ENCODE results near the gene CDK1. TPM values are rescaled to one million over a fixed set of nuclear protein-coding genes. Genes with fewer than 3 reads are reported as not detected.

The CDK1 gene
- total RNA-seq, 6 donors from 2014 or later: 1.0 to 8.0 (median 5.2) TPM

- TF ChIP-seq CTCF (IDR thresholded peaks at IDR 0.05): no peak
- TF ChIP-seq POLR2A (IDR thresholded peaks at IDR 0.05): no peak
- TF ChIP-seq POLR2AphosphoS5 (IDR thresholded peaks at IDR 0.05): no peak
- no peak for TF ChIP-seq EP300 (IDR thresholded peaks at IDR 0.05)
- Histone ChIP-seq H3K4me3 (no peak overlapping the region), H3K4me1 (peaks cover 5 to 18% (median 10%) of the 10 kb centered on the region in 4 donors), H3K9me3 (no peaks in the 10 kb centered on the region), H3K36me3 (no peaks in the 10 kb centered on the region), H3K27ac (no peak overlapping the region), H3K27me3 (no peaks in the 10 kb centered on the region)
- no peak for ATAC-seq (ENCODE audit: low FRiP score in 2 of 2)
- 96% methylated on average over 1 of the region's 1 CpG for WGBS, 2 donors
- no peak for DNase-seq
Observed at GRCh38 chr10:60803865-60804264, 25.6 kb downstream of the CDK1 start.

GRCh38 chr10:60806921-60807320 is 28.6 kb downstream of the CDK1 start:
- 64 to 80% methylated on average over 4 of the region's 4 CpGs for WGBS, 2 donors
- H3K4me1 ChIP-seq: peaks cover 12 to 18% (median 14%) of the 10 kb centered on the region in 4 donors
- no peak overlapping the region for H3K4me3 ChIP-seq
- no peaks in the 10 kb centered on the region for H3K36me3 ChIP-seq
- ATAC-seq (ENCODE audit: low FRiP score in 2 of 2) (no peak), DNase-seq (no peak)
- TF ChIP-seq CTCF (IDR thresholded peaks at IDR 0.05): no peak
- no peak for TF ChIP-seq POLR2AphosphoS5 (IDR thresholded peaks at IDR 0.05)
- no peak for TF ChIP-seq POLR2A (IDR thresholded peaks at IDR 0.05)
- no peak for TF ChIP-seq EP300 (IDR thresholded peaks at IDR 0.05)
- no peaks in the 10 kb centered on the region for H3K9me3 ChIP-seq
- no peaks in the 10 kb centered on the region for H3K27me3 ChIP-seq
- H3K27ac ChIP-seq: no peak overlapping the region

GRCh38 chr10:60807499-60807898 is 29.2 kb downstream of the CDK1 start:
- 90 to 94% methylated on average over 2 of the region's 2 CpGs for WGBS, 2 donors

GRCh38 chr10:60808036-60808435 is 29.8 kb downstream of the CDK1 start:
- H3K4me3 ChIP-seq: no peak overlapping the region
- no peaks in the 10 kb centered on the region for H3K36me3 ChIP-seq
- no peaks in the 10 kb centered on the region for H3K9me3 ChIP-seq
- H3K27me3 ChIP-seq: no peaks in the 10 kb centered on the region
- 77 to 97% methylated on average over 3 of the region's 3 CpGs for WGBS, 2 donors
- no peak overlapping the region for H3K27ac ChIP-seq
- ATAC-seq (ENCODE audit: low FRiP score in 2 of 2) (no peak), DNase-seq (no peak)
- H3K4me1 ChIP-seq: peaks cover 12 to 15% (median 13%) of the 10 kb centered on the region in 4 donors
- no peak for TF ChIP-seq POLR2A (IDR thresholded peaks at IDR 0.05)
- no peak for TF ChIP-seq POLR2AphosphoS5 (IDR thresholded peaks at IDR 0.05)
- TF ChIP-seq EP300 (IDR thresholded peaks at IDR 0.05): no peak
- TF ChIP-seq CTCF (IDR thresholded peaks at IDR 0.05): no peak

More at GRCh38 chr10:60807499-60807898, 29.2 kb downstream of the CDK1 start:
- ATAC-seq (ENCODE audit: low FRiP score in 2 of 2) (no peak), DNase-seq (no peak)
- peaks cover 12 to 15% (median 13%) of the 10 kb centered on the region in 4 donors for H3K4me1 ChIP-seq
- no peaks in the 10 kb centered on the region for H3K36me3 ChIP-seq
- H3K4me3 ChIP-seq: no peak overlapping the region
- no peak overlapping the region for H3K27ac ChIP-seq
- no peaks in the 10 kb centered on the region for H3K9me3 ChIP-seq
- TF ChIP-seq POLR2AphosphoS5 (IDR thresholded peaks at IDR 0.05): no peak
- TF ChIP-seq EP300 (IDR thresholded peaks at IDR 0.05): no peak
- no peak for TF ChIP-seq POLR2A (IDR thresholded peaks at IDR 0.05)
- TF ChIP-seq CTCF (IDR thresholded peaks at IDR 0.05): no peak
- no peaks in the 10 kb centered on the region for H3K27me3 ChIP-seq

- no peak for TF ChIP-seq CTCF (IDR thresholded peaks at IDR 0.05)
- TF ChIP-seq EP300 (IDR thresholded peaks at IDR 0.05): peak in 1 of 4 donors; percentile 79
- peak in 1 of 2 donors; percentile 82 for TF ChIP-seq POLR2AphosphoS5 (IDR thresholded peaks at IDR 0.05)
- Histone ChIP-seq H3K36me3 (no peaks in the 10 kb centered on the region), H3K9me3 (no peaks in the 10 kb centered on the region), H3K27me3 (no peaks in the 10 kb centered on the region), H3K4me1 (peaks cover 12 to 15% (median 13%) of the 10 kb centered on the region in 4 donors), H3K27ac (peak overlapping the region in 1 of 4 donors; percentile 24), H3K4me3 (no peak overlapping the region)
- DNase-seq (no peak), ATAC-seq (ENCODE audit: low FRiP score in 2 of 2) (peak in 1 of 2 donors; percentile 61)
- WGBS, 2 donors: 64 to 65% methylated on average over 3 of the region's 3 CpGs
Observed at GRCh38 chr10:60809157-60809556, 30.9 kb downstream of the CDK1 start.

Data from upper lobe of left lung (tissue), 6 donors.